Measurements from ENCODE around the gene GALNT18.

The GALNT18 gene

DNA sequence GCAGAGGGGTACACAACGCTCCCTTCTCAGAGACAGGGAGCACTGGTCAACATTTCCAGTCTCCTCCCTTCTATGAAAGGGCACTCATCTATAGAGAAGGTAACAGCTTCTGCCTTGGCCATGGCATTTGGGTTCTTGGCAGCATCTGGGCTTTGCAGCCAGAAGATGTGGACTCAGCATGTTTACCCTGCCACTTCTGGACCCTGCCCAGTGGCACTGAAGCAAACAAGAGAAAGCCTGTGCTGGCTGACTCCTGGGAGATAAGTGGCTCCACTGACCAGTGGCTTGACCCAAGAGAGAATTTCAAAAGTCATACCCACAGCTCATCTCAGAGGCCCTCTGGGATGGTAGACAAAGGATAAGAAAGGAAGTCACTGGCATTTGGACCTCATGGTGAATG is 276.7 kb downstream of the GALNT18 start:
- H3K36me3 ChIP-seq, result no peaks in the 10 kb centered on the region
- no peak for DNase-seq
- no peaks in the 10 kb centered on the region for H3K27me3 ChIP-seq
- TF ChIP-seq, protein P1, sequence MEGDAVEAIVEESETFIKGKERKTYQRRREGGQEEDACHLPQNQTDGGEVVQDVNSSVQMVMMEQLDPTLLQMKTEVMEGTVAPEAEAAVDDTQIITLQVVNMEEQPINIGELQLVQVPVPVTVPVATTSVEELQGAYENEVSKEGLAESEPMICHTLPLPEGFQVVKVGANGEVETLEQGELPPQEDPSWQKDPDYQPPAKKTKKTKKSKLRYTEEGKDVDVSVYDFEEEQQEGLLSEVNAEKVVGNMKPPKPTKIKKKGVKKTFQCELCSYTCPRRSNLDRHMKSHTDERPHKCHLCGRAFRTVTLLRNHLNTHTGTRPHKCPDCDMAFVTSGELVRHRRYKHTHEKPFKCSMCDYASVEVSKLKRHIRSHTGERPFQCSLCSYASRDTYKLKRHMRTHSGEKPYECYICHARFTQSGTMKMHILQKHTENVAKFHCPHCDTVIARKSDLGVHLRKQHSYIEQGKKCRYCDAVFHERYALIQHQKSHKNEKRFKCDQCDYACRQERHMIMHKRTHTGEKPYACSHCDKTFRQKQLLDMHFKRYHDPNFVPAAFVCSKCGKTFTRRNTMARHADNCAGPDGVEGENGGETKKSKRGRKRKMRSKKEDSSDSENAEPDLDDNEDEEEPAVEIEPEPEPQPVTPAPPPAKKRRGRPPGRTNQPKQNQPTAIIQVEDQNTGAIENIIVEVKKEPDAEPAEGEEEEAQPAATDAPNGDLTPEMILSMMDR (IDR thresholded peaks at IDR 0.05; ENCODE audit: low read depth, low read length), result no peak
- H3K9me3 ChIP-seq, result no peaks in the 10 kb centered on the region
- H3K4me3 ChIP-seq (ENCODE audit: low read depth, low read length), result no peak overlapping the region
- no peaks in the 10 kb centered on the region for H3K4me1 ChIP-seq

DNA sequence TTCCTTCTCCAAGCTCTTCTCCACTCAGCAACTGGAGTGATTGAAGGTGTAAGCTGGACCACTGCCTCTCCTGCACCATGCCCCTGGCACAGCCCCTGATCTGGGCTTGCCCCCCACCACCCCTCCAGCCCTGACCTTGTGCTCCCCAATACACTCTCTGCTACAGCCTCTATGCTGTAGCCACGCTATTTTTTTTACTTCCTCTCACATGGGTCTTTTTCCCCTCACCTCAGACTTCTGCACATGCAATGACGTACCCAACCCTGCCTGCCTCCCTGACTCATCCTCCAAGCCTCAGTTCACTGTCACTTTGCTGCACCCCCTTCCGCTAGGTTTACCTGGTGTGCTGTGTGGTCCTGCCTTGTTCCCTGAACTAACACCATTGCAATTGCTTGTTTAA is 277.8 kb downstream of the GALNT18 start:
- H3K36me3 ChIP-seq, result no peaks in the 10 kb centered on the region
- H3K4me3 ChIP-seq (ENCODE audit: low read depth, low read length), result no peak overlapping the region
- no peaks in the 10 kb centered on the region for H3K9me3 ChIP-seq
- H3K4me1 ChIP-seq, result no peaks in the 10 kb centered on the region
- no peak for DNase-seq
- no peaks in the 10 kb centered on the region for H3K27me3 ChIP-seq
- TF ChIP-seq, protein P1 (IDR thresholded peaks at IDR 0.05; ENCODE audit: low read depth, low read length), result no peak

DNA sequence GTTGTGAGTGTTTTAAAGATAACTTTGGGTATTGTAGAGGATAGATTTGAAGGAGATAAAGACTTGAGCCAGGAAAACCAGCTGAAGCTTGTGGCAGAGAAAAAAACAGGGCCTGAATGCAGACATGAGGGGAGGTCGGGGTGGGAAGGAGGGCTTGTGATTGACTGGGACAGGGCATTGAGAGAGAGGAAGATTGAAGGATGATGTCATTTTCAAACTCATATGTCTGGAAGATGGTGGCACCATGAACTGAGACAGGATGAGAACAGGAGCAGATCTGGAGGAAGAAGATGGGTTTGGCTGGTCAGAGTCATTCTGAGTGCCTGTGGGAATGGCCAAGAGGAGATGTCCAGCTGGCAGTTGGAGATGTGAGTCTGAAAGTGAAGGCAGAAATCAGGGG is 283.5 kb downstream of the GALNT18 start:
- H3K4me3 ChIP-seq (ENCODE audit: low read depth, low read length), result no peak overlapping the region
- H3K36me3 ChIP-seq, result no peaks in the 10 kb centered on the region
- no peaks in the 10 kb centered on the region for H3K27me3 ChIP-seq
- H3K9me3 ChIP-seq, result no peaks in the 10 kb centered on the region
- TF ChIP-seq, protein P1 (IDR thresholded peaks at IDR 0.05; ENCODE audit: low read depth, low read length), result no peak
- no peaks in the 10 kb centered on the region for H3K4me1 ChIP-seq
- no peak for DNase-seq

DNA sequence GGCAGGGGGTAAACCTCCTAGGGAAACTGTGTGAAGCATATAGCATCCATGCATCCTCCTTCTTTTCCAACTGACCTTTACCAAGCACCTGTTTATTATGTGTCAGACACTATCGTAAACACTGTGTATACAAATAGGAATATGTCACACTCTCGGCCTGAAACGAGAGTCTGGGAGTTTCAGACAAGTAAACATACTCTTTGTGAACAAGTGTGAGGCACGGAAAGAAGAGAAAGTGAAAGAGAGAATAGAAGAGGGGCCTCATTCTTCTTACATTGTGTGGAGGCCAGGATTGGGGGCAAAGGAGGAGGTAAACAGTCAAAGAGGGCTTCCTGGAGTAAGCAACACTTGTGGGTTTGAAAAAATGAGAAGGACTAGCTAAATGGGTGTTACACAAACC is 285.1 kb downstream of the GALNT18 start:
- no peak for DNase-seq
- TF ChIP-seq, protein P1 (IDR thresholded peaks at IDR 0.05; ENCODE audit: low read depth, low read length), result no peak
- Histone ChIP-seq H3K9me3 (no peaks in the 10 kb centered on the region), H3K36me3 (no peaks in the 10 kb centered on the region), H3K27me3 (no peaks in the 10 kb centered on the region), H3K4me3 (ENCODE audit: low read depth, low read length) (no peak overlapping the region), H3K4me1 (no peaks in the 10 kb centered on the region)

DNA sequence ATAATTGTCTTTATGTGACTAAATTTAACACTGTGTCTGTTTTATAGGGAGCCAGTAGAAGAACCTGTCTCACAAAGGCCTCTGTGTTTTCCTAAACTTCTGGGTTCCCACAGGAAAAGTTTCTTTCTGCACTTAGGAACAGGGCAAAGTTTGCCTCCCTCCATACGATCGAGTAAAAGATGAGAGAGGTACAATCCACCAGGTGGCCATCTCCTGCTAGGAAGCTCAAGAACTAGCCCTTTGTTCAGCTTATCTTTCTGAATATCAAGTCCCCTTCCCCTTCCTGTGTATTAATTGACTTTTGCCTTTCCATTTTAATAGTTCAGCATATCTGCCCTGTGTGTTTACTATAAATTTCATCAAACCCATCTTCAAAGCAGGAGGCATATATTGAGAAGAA is 286.8 kb downstream of the GALNT18 start:
- Histone ChIP-seq H3K4me3 (ENCODE audit: low read depth, low read length) (no peak overlapping the region), H3K27me3 (no peaks in the 10 kb centered on the region), H3K4me1 (no peaks in the 10 kb centered on the region), H3K9me3 (no peaks in the 10 kb centered on the region), H3K36me3 (no peaks in the 10 kb centered on the region)
- no peak for DNase-seq
- TF ChIP-seq, protein P1 (IDR thresholded peaks at IDR 0.05; ENCODE audit: low read depth, low read length), result no peak

DNA sequence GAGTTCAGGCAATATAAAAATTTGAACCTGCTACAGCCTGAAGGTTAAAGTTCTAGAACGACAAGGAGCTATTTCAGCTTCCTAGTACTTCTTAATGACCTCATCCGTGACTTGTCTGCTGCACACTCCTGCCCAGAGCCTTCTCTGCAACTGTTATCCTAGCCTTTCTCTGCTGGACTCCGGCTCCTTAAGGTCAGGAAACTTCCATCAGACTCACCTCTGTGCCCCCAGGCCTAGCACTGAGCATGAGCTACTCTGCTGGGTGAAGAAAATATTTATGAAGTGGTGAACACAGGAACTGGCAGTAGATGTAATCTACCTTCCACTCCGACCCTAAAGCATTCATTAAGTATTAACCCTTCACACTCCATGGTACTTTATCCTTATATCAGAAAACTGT is 287.2 kb downstream of the GALNT18 start:
- H3K4me3 ChIP-seq (ENCODE audit: low read depth, low read length), result no peak overlapping the region
- H3K9me3 ChIP-seq, result no peaks in the 10 kb centered on the region
- no peaks in the 10 kb centered on the region for H3K27me3 ChIP-seq
- no peak for DNase-seq
- no peaks in the 10 kb centered on the region for H3K4me1 ChIP-seq
- H3K36me3 ChIP-seq, result no peaks in the 10 kb centered on the region
- TF ChIP-seq, protein P1 (IDR thresholded peaks at IDR 0.05; ENCODE audit: low read depth, low read length), result no peak
